Measurements from ENCODE around the gene RNASE8. TPM values are rescaled to one million over a fixed set of nuclear protein-coding genes. Genes with fewer than 3 reads are reported as not detected.
A peak's percentile ranks its signal among the peaks of the same experiment; 100 is the strongest.

Gene RNASE8
- total and polyA plus RNA-seq, 12 donors = not detected

- Histone ChIP-seq H3K4me1 (peaks cover 6 to 44% (median 34%) of the 10 kb centered on the region in 9 donors), H3K27ac (peak overlapping the region; percentile 64 to 98 (median 95)), H3K9me3 (no peaks in the 10 kb centered on the region), H3K36me3 (peaks cover 0 to 19% (median 8%) of the 10 kb centered on the region in 9 donors), H3K4me3 (peak overlapping the region; percentile 61 to 86 (median 78)), H3K27me3 (peaks cover 0 to 17% (median 0%) of the 10 kb centered on the region in 7 donors)
- 1 to 3% methylated on average over 39 to 40 of the region's 40 CpGs for WGBS, 2 donors
- TF ChIP-seq CTCF (IDR thresholded peaks at IDR 0.05) = no peak
- DNase-seq (peak; percentile 45 to 63), ATAC-seq (peak; percentile 12 to 40 (median 26))
- intact Hi-C loops (cut with DNase I) = loop anchor here (1.0 to 5.0 kb wide), 7 partner anchors 15 to 38 kb away; partner anchors contain the start of gene TMEM253 (in 1 of the 10)
Measured at GRCh38 chr14:21069388-21070082, 11.9 kb downstream of the RNASE8 start.

GRCh38 chr14:21070083-21070609, 12.5 kb downstream of the RNASE8 start, which contains the start of gene ARHGEF40:
Gene ARHGEF40, plus strand, starts transcription at chr14:21070304. Its CDS starts 93 bp downstream, at chr14:21070397.
- Histone ChIP-seq H3K4me3 (peak within 1 kb of the TSS; percentile 61 to 86 (median 78)), H3K36me3 (peaks cover 0 to 25% (median 8%) of the 10 kb centered on the region in 9 donors), H3K27me3 (peaks cover 0 to 17% (median 0%) of the 10 kb centered on the region in 7 donors), H3K4me1 (peaks cover 6 to 44% (median 34%) of the 10 kb centered on the region in 9 donors), H3K27ac (peak within 1 kb of the TSS; percentile 64 to 98 (median 95)), H3K9me3 (no peaks in the 10 kb centered on the region)
- intact Hi-C loops (cut with DNase I) = loop anchor here in 1 of 10 donors (2.0 kb wide), 2 partner anchors 15 to 35 kb away; no protein-coding TSS in a partner anchor
- WGBS, 2 donors = 0% methylated on average over 27 to 53 of the region's 63 CpGs
- peak; percentile 65 to 81 for DNase-seq
- no peak for TF ChIP-seq CTCF (IDR thresholded peaks at IDR 0.05)
- ATAC-seq = peak; percentile 34 to 82 (median 58)

- peak overlapping the region; percentile 64 to 98 (median 95) for H3K27ac ChIP-seq
- H3K4me1 ChIP-seq = peaks cover 6 to 44% (median 34%) of the 10 kb centered on the region in 9 donors
- H3K9me3 ChIP-seq = no peaks in the 10 kb centered on the region
- no peak for TF ChIP-seq CTCF (IDR thresholded peaks at IDR 0.05)
- H3K36me3 ChIP-seq = peaks cover 0 to 31% (median 10%) of the 10 kb centered on the region in 9 donors
- WGBS, 2 donors = 0 to 1% methylated on average over 23 of the region's 23 CpGs
- peaks cover 0 to 17% (median 0%) of the 10 kb centered on the region in 7 donors for H3K27me3 ChIP-seq
- peak; percentile 13 to 57 (median 41) for ATAC-seq
- peak overlapping the region; percentile 61 to 86 (median 78) for H3K4me3 ChIP-seq
- intact Hi-C loops (cut with DNase I) = loop anchor here in 1 of 10 donors (2.0 kb wide), 2 partner anchors 14 to 34 kb away; no protein-coding TSS in a partner anchor
- peak; percentile 63 to 66 for DNase-seq
Measured at GRCh38 chr14:21070610-21071224, 13.1 kb downstream of the RNASE8 start.
